HEK293T (cell line): ENCODE measurements around the gene VSTM4.

Experiments
- CTCF ChIA-PET: fragments of 350-600 bp; formaldehyde crosslinking; extraction: SDS; loops from one replicate; lab custom pipeline; 2021; ENCODE audit warnings: antibody characterized with exemption, inconsistent platforms; lab: Yijun Ruan, JAX
- POLR2A ChIA-PET: fragments of 350-600 bp; formaldehyde crosslinking; extraction: SDS; loops from one replicate; lab custom pipeline; 2020; ENCODE audit warnings: antibody characterized with exemption, inconsistent platforms; lab: Yijun Ruan, JAX
- DNase-seq: peaks from one replicate; pipeline ENCODE4 v3.0.0; 2012; ENCODE audit warnings: mixed read lengths; ENCODE audit errors: extremely low spot score
- ARNT ChIP-seq: fragments of 450-650 bp; IDR thresholded peaks from 2 replicates; pipeline ENCODE4 v1.6.1; 2017; ENCODE audit warnings: mild to moderate bottlenecking
- BHLHE40 ChIP-seq: fragments of 450-650 bp; IDR thresholded peaks from 2 replicates; pipeline ENCODE4 v1.6.1; 2016; ENCODE audit warnings: mild to moderate bottlenecking, moderate library complexity, borderline replicate concordance
- CTBP1 ChIP-seq: fragments of 450-650 bp; IDR thresholded peaks from 2 replicates; pipeline ENCODE4 v1.6.1; 2016; ENCODE audit warnings: borderline replicate concordance
- ELF4 ChIP-seq: fragments of 450-650 bp; IDR thresholded peaks from 2 replicates; pipeline ENCODE4 v1.6.1; 2017; ENCODE audit warnings: antibody characterized with exemption
- FOXA1 ChIP-seq: fragments of 450-650 bp; IDR thresholded peaks from 2 replicates; pipeline ENCODE4 v1.6.1; 2016; ENCODE audit warnings: mild to moderate bottlenecking
- FOXK2 ChIP-seq: fragments of 450-650 bp; IDR thresholded peaks from 2 replicates; pipeline ENCODE4 v1.6.1; 2016; ENCODE audit warnings: mild to moderate bottlenecking
- FOXM1 ChIP-seq: fragments of 450-650 bp; IDR thresholded peaks from 2 replicates; pipeline ENCODE4 v1.6.1; 2017; ENCODE audit warnings: mild to moderate bottlenecking, borderline replicate concordance
- HDGF ChIP-seq: fragments of 450-650 bp; IDR thresholded peaks from 2 replicates; pipeline ENCODE4 v1.6.1; 2017; ENCODE audit warnings: antibody characterized with exemption, borderline replicate concordance
- L3MBTL2 ChIP-seq: fragments of 450-650 bp; conservative IDR thresholded peaks from 2 replicates; pipeline ENCODE4 v1.6.1; 2016; ENCODE audit warnings: mild to moderate bottlenecking
- LEF1 ChIP-seq: fragments of 450-650 bp; IDR thresholded peaks from 2 replicates; pipeline ENCODE4 v1.6.1; 2017; ENCODE audit warnings: mild to moderate bottlenecking, borderline replicate concordance
- NFRKB ChIP-seq: fragments of 450-650 bp; IDR thresholded peaks from 2 replicates; pipeline ENCODE4 v1.6.1; 2016; ENCODE audit warnings: mild to moderate bottlenecking, moderate library complexity
- PKNOX1 ChIP-seq: fragments of 450-650 bp; IDR thresholded peaks from 2 replicates; pipeline ENCODE4 v1.6.1; 2016
- SP1 ChIP-seq: fragments of 450-650 bp; IDR thresholded peaks from 2 replicates; pipeline ENCODE4 v1.6.1; 2017
- SUZ12 ChIP-seq: fragments of 450-650 bp; IDR thresholded peaks from 2 replicates; pipeline ENCODE4 v1.6.1; 2016; ENCODE audit warnings: mild to moderate bottlenecking
- TARDBP ChIP-seq: fragments of 450-650 bp; IDR thresholded peaks from 2 replicates; pipeline ENCODE4 v1.6.1; 2016
- ZNF384 ChIP-seq: fragments of 450-650 bp; IDR thresholded peaks from 2 replicates; pipeline ENCODE4 v1.6.1; 2016

The VSTM4 gene

GRCh38 chr10:49005270-49005669 lies 110.1 kb downstream of the VSTM4 start:
- ChIA-PET CTCF (no interaction called here), POLR2A (no interaction called here)
- TF ChIP-seq LEF1 (no peak), PKNOX1 (no peak), FOXM1 (no peak), L3MBTL2 (no peak), ELF4 (no peak), ARNT (no peak), CTBP1 (no peak), FOXA1 (no peak), SUZ12 (no peak), NFRKB (no peak), HDGF (no peak), FOXK2 (no peak), TARDBP (no peak), BHLHE40 (no peak), SP1 (no peak), ZNF384 (no peak)
- DNase-seq: no peak

- ChIA-PET POLR2A (no interaction called here), CTCF (interaction anchor here (1.3 kb wide), 1 partner anchor 11 kb away, joined by 4 read pairs; no protein-coding TSS in a partner anchor)
- TF ChIP-seq HDGF: no peak
- no peak for TF ChIP-seq PKNOX1
- TF ChIP-seq SUZ12: no peak
- TF ChIP-seq FOXK2: no peak
- TF ChIP-seq LEF1: no peak
- TF ChIP-seq BHLHE40: no peak
- no peak for TF ChIP-seq ELF4
- no peak for TF ChIP-seq SP1
- no peak for TF ChIP-seq CTBP1
- TF ChIP-seq L3MBTL2: no peak
- no peak for TF ChIP-seq TARDBP
- no peak for TF ChIP-seq NFRKB
- no peak for TF ChIP-seq FOXM1
- no peak for TF ChIP-seq ZNF384
- TF ChIP-seq ARNT: no peak
- no peak for TF ChIP-seq FOXA1
- no peak for DNase-seq
Observed at GRCh38 chr10:49001870-49002672, 113.3 kb downstream of the VSTM4 start.

- CTCF ChIA-PET: interaction anchor here (1.3 kb wide), 1 partner anchor 12 kb away, joined by 4 read pairs; no protein-coding TSS in a partner anchor
- peak; percentile 18 for DNase-seq
- POLR2A ChIA-PET: no interaction called here
- TF ChIP-seq L3MBTL2 (no peak), TARDBP (no peak), SUZ12 (no peak), LEF1 (no peak), ELF4 (no peak), NFRKB (no peak), ZNF384 (no peak), FOXA1 (no peak), HDGF (no peak), PKNOX1 (no peak), SP1 (no peak), BHLHE40 (no peak), FOXM1 (no peak), ARNT (no peak), FOXK2 (no peak)
Observed at GRCh38 chr10:49001402-49001801, 113.9 kb downstream of the VSTM4 start.

- TF ChIP-seq FOXK2: no peak
- no peak for TF ChIP-seq FOXA1
- TF ChIP-seq SP1: no peak
- no peak for TF ChIP-seq BHLHE40
- no peak for TF ChIP-seq NFRKB
- TF ChIP-seq HDGF: no peak
- TF ChIP-seq ZNF384: no peak
- TF ChIP-seq L3MBTL2: no peak
- no peak for TF ChIP-seq FOXM1
- TF ChIP-seq PKNOX1: no peak
- TF ChIP-seq ELF4: no peak
- no peak for TF ChIP-seq TARDBP
- no peak for TF ChIP-seq CTBP1
- TF ChIP-seq LEF1: no peak
- TF ChIP-seq SUZ12: no peak
- no peak for TF ChIP-seq ARNT
- ChIA-PET CTCF (no interaction called here), POLR2A (no interaction called here)
- no peak for DNase-seq
Observed at GRCh38 chr10:49000437-49001398, 114.6 kb downstream of the VSTM4 start.
